BLaER1 (cell line): ENCODE measurements around the gene IGF1R.

Experiments
- H3K27ac ChIP-seq: shearing (Covaris generic); formaldehyde crosslinking; 2 replicates; pipeline ENCODE4 v1.8.1; 2022
- H3K27me3 ChIP-seq: shearing (Covaris generic); formaldehyde crosslinking; 2 replicates; pipeline ENCODE4 v1.8.1; 2022
- H3K36me3 ChIP-seq: shearing (Covaris generic); formaldehyde crosslinking; 2 replicates; pipeline ENCODE4 v1.8.1; 2022
- H3K4me1 ChIP-seq: shearing (Covaris generic); formaldehyde crosslinking; 2 replicates; pipeline ENCODE4 v1.8.1; 2022
- H3K4me2 ChIP-seq: shearing (Covaris generic); formaldehyde crosslinking; 2 replicates; pipeline ENCODE4 v1.8.1; 2022
- H3K4me3 ChIP-seq: shearing (Covaris generic); formaldehyde crosslinking; 2 replicates; pipeline ENCODE4 v1.8.1; 2022
- H3K9ac ChIP-seq: shearing (Covaris generic); formaldehyde crosslinking; 2 replicates; pipeline ENCODE4 v1.8.1; 2022
- H3K9me3 ChIP-seq: shearing (Covaris generic); formaldehyde crosslinking; 2 replicates; pipeline ENCODE4 v1.8.1; 2022
- H4K20me1 ChIP-seq: shearing (Covaris generic); formaldehyde crosslinking; 2 replicates; pipeline ENCODE4 v1.8.1; 2022
- Cebpa-rat ChIP-seq: shearing (Covaris generic); IDR thresholded peaks from 2 replicates; pipeline ENCODE4 v1.8.1; 2022

Gene IGF1R

GRCh38 chr15:98952381-98952803 is 304.1 kb downstream of the IGF1R start:
- H3K27ac ChIP-seq: 0 out of 2 replicates have a peak overlapping the region, but pooled peaks have one; percentile 14
- peaks cover 61% of the 10 kb centered on the region for H3K4me1 ChIP-seq
- H3K9me3 ChIP-seq: no peaks in the 10 kb centered on the region
- no peak for TF ChIP-seq Cebpa-rat
- peak overlapping the region; percentile 7; the same call in 1 of the 2 replicates for H3K9ac ChIP-seq
- peaks cover 100% of the 10 kb centered on the region for H3K36me3 ChIP-seq
- H3K4me3 ChIP-seq: no peak overlapping the region
- peaks cover 44% of the 10 kb centered on the region for H4K20me1 ChIP-seq
- no peaks in the 10 kb centered on the region for H3K27me3 ChIP-seq
- H3K4me2 ChIP-seq: peak overlapping the region; percentile 36

- H3K4me1 ChIP-seq: peaks cover 67% of the 10 kb centered on the region
- peaks cover 100% of the 10 kb centered on the region for H3K36me3 ChIP-seq
These were observed 304.9 kb downstream of the IGF1R start for GRCh38 chr15:98953000-98953787.

GRCh38 chr15:98953968-98954367 is 305.6 kb downstream of the IGF1R start:
- Histone ChIP-seq H3K36me3 (peaks cover 99% of the 10 kb centered on the region), H3K27ac (peak overlapping the region; percentile 25; the same call in 1 of the 2 replicates), H3K4me1 (peaks cover 67% of the 10 kb centered on the region), H3K9me3 (0 out of 2 replicates have a peak, but pooled peaks cover under 1% of the 10 kb centered on the region), H3K4me2 (peak overlapping the region; percentile 63), H4K20me1 (peaks cover 44% of the 10 kb centered on the region), H3K27me3 (no peaks in the 10 kb centered on the region), H3K4me3 (no peak overlapping the region), H3K9ac (peak overlapping the region; percentile 16; the same call in 1 of the 2 replicates)
- no peak for TF ChIP-seq Cebpa-rat

More at GRCh38 chr15:98953000-98953787, 304.9 kb downstream of the IGF1R start:
- 0 out of 2 replicates have a peak overlapping the region, but pooled peaks have one; percentile 11 for H3K27ac ChIP-seq
- H3K9ac ChIP-seq: no peak overlapping the region
- peak overlapping the region; percentile 63 for H3K4me2 ChIP-seq
- H3K4me3 ChIP-seq: no peak overlapping the region
- no peaks in the 10 kb centered on the region for H3K27me3 ChIP-seq
- peaks cover 44% of the 10 kb centered on the region for H4K20me1 ChIP-seq
- H3K9me3 ChIP-seq: no peaks in the 10 kb centered on the region
- no peak for TF ChIP-seq Cebpa-rat

- Histone ChIP-seq H3K4me3 (no peak overlapping the region), H3K4me1 (peaks cover 67% of the 10 kb centered on the region), H3K4me2 (peak overlapping the region; percentile 63), H3K9me3 (peaks cover 5% of the 10 kb centered on the region), H3K9ac (peak overlapping the region; percentile 16; the same call in 1 of the 2 replicates), H3K36me3 (peaks cover 99% of the 10 kb centered on the region), H3K27me3 (no peaks in the 10 kb centered on the region), H4K20me1 (peaks cover 44% of the 10 kb centered on the region), H3K27ac (peak overlapping the region; percentile 25; the same call in 1 of the 2 replicates)
- no peak for TF ChIP-seq Cebpa-rat
These were observed 306.1 kb downstream of the IGF1R start for GRCh38 chr15:98954411-98954810.

GRCh38 chr15:98955331-98955730 is 307.0 kb downstream of the IGF1R start:
- peaks cover 99% of the 10 kb centered on the region for H3K36me3 ChIP-seq

GRCh38 chr15:98955961-98956723 is 307.8 kb downstream of the IGF1R start:
- Histone ChIP-seq H3K4me2 (peak overlapping the region; percentile 63), H3K27ac (peak overlapping the region; percentile 63), H3K27me3 (no peaks in the 10 kb centered on the region), H3K36me3 (peaks cover 99% of the 10 kb centered on the region), H3K9me3 (peaks cover 22% of the 10 kb centered on the region), H3K4me3 (no peak overlapping the region), H3K9ac (no peak overlapping the region), H4K20me1 (peaks cover 44% of the 10 kb centered on the region; the same call in 1 of the 2 replicates), H3K4me1 (peaks cover 67% of the 10 kb centered on the region)
- TF ChIP-seq Cebpa-rat: no peak

More at GRCh38 chr15:98955331-98955730, 307.0 kb downstream of the IGF1R start:
- Histone ChIP-seq H3K9me3 (peaks cover 14% of the 10 kb centered on the region), H3K27me3 (no peaks in the 10 kb centered on the region), H3K27ac (peak overlapping the region; percentile 63; the same call in 1 of the 2 replicates), H3K9ac (no peak overlapping the region), H3K4me1 (peaks cover 67% of the 10 kb centered on the region), H3K4me2 (peak overlapping the region; percentile 63), H4K20me1 (peaks cover 44% of the 10 kb centered on the region), H3K4me3 (no peak overlapping the region)
- no peak for TF ChIP-seq Cebpa-rat

- peak overlapping the region; percentile 63 for H3K4me2 ChIP-seq
- H3K36me3 ChIP-seq: peaks cover 99% of the 10 kb centered on the region
- no peak for TF ChIP-seq Cebpa-rat
- no peak overlapping the region for H3K9ac ChIP-seq
- peak overlapping the region; percentile 52 for H3K27ac ChIP-seq
- no peaks in the 10 kb centered on the region for H3K27me3 ChIP-seq
- peaks cover 60% of the 10 kb centered on the region for H3K4me1 ChIP-seq
- no peak overlapping the region for H3K4me3 ChIP-seq
- H3K9me3 ChIP-seq: peaks cover 31% of the 10 kb centered on the region
- H4K20me1 ChIP-seq: peaks cover 44% of the 10 kb centered on the region; the same call in 1 of the 2 replicates
These were observed 308.6 kb downstream of the IGF1R start for GRCh38 chr15:98956796-98957553.

- Histone ChIP-seq H4K20me1 (peaks cover 40% of the 10 kb centered on the region; the same call in 1 of the 2 replicates), H3K4me1 (peaks cover 53% of the 10 kb centered on the region), H3K36me3 (peaks cover 99% of the 10 kb centered on the region), H3K4me2 (peak overlapping the region; percentile 63), H3K4me3 (no peak overlapping the region), H3K9me3 (peaks cover 37% of the 10 kb centered on the region), H3K27ac (peak overlapping the region; percentile 52; the same call in 1 of the 2 replicates), H3K27me3 (no peaks in the 10 kb centered on the region), H3K9ac (no peak overlapping the region)
- TF ChIP-seq Cebpa-rat: no peak
These were observed 309.3 kb downstream of the IGF1R start for GRCh38 chr15:98957655-98958054.

GRCh38 chr15:98958076-98958475 is 309.7 kb downstream of the IGF1R start:
- Histone ChIP-seq H3K9ac (no peak overlapping the region), H3K27me3 (no peaks in the 10 kb centered on the region), H3K4me1 (peaks cover 49% of the 10 kb centered on the region), H4K20me1 (peaks cover 36% of the 10 kb centered on the region; the same call in 1 of the 2 replicates), H3K4me2 (no peak overlapping the region), H3K36me3 (peaks cover 99% of the 10 kb centered on the region), H3K27ac (no peak overlapping the region), H3K4me3 (no peak overlapping the region), H3K9me3 (peaks cover 40% of the 10 kb centered on the region)
- TF ChIP-seq Cebpa-rat: no peak
